Epithelial cell of esophagus (primary cell): ENCODE results near the gene ITFG1.
A peak's percentile ranks its signal among the peaks of the same experiment; 100 is the strongest.

ENCODE experiments used
- DNase-seq: peaks from one replicate; pipeline ENCODE4 v3.0.0; 2010; ENCODE audit warnings: low read depth
- H3K4me3 ChIP-seq: 2 replicates; pipeline ENCODE4 v1.5.1; 2011; ENCODE audit warnings: mild to moderate bottlenecking, low read length, control low read depth
- TF ChIP-seq, protein P1 (sequence below): IDR thresholded peaks from 2 replicates; pipeline ENCODE4 v1.5.1; 2011; ENCODE audit warnings: low read depth, mild to moderate bottlenecking, low read length, control low read depth, inconsistent platforms; ENCODE audit not compliant: insufficient read depth; ENCODE audit errors: missing control alignments

The ITFG1 gene

DNA sequence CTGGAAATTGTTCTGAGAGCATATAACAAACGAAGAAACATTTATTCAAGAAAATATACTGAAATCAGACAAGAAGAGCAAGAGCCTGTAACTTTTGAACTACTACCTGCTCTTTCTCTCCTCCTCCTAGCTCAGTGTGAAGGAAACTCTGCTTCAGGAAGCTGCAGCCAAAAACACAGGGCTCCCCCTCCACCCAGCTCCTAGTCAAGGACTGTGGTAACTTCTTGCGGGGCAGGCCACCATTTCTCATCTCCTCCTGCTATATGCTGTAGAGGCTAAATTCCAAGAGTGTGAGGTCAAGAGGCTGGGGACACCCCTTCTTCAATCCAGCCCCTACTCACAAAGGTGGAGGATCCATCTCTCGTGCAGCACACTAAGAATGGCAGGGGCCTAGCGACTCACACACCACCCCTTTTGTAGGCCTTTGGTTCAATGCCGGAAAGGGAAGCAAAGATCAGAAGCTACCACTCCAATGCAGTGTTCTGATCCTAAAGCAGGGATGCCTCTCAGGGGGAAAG lies 74.6 kb downstream of the ITFG1 start:
- TF ChIP-seq, protein P1, sequence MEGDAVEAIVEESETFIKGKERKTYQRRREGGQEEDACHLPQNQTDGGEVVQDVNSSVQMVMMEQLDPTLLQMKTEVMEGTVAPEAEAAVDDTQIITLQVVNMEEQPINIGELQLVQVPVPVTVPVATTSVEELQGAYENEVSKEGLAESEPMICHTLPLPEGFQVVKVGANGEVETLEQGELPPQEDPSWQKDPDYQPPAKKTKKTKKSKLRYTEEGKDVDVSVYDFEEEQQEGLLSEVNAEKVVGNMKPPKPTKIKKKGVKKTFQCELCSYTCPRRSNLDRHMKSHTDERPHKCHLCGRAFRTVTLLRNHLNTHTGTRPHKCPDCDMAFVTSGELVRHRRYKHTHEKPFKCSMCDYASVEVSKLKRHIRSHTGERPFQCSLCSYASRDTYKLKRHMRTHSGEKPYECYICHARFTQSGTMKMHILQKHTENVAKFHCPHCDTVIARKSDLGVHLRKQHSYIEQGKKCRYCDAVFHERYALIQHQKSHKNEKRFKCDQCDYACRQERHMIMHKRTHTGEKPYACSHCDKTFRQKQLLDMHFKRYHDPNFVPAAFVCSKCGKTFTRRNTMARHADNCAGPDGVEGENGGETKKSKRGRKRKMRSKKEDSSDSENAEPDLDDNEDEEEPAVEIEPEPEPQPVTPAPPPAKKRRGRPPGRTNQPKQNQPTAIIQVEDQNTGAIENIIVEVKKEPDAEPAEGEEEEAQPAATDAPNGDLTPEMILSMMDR = no peak
- no peak overlapping the region for H3K4me3 ChIP-seq
- DNase-seq = no peak

DNA sequence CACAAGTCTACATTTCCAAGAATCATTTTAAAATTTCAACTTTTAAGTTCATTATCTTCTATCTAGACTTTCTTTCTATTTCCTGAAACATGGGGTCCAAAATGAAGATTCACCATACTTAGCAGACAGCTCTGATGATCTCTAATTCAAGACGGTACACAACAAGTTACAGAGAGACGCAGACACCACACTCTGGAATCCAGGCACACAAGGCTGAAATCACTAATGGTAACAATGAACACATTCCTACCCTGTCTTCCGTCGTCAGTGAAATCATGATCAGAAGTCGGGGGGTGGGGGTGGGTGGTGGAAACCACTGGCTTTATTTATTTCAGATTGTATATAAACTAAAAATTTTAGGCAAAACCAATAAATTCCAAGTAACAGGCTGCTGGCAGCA lies 78.5 kb downstream of the ITFG1 start:
- no peak overlapping the region for H3K4me3 ChIP-seq
- no peak for DNase-seq
- TF ChIP-seq, protein P1 = no peak

- TF ChIP-seq, protein P1 = no peak
- peak; percentile 60 for DNase-seq
- no peak overlapping the region for H3K4me3 ChIP-seq
Measured at GRCh38 chr16:47377154-47377553, 83.7 kb downstream of the ITFG1 start.

- DNase-seq = no peak
- TF ChIP-seq, protein P1 = no peak
Measured at GRCh38 chr16:47375423-47375822, 85.4 kb downstream of the ITFG1 start.

DNA sequence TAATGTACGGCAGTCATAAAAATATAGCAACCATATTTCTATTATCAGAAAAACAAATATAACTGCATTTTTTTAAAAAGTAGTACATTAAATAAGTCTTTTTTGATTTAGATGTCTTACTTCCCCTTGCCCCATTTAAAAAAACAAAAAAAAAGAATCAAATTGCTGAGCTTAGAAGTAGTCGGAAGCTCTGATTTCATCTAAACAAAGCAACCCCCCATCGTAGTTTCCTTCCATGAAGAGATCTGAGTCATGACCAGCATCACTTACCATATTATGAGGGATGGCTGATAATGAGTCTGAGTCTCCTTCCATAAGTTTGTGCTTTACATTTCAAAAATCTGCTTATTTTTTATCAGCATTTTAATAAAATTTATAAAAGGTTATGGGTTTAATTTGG lies 86.2 kb downstream of the ITFG1 start:
- TF ChIP-seq, protein P1 = no peak
- no peak overlapping the region for H3K4me3 ChIP-seq
- no peak for DNase-seq

More at GRCh38 chr16:47375423-47375822, 85.4 kb downstream of the ITFG1 start:
- H3K4me3 ChIP-seq = no peak overlapping the region

GRCh38 chr16:47371271-47372014 lies 89.4 kb downstream of the ITFG1 start:
- no peak overlapping the region for H3K4me3 ChIP-seq
- no peak for DNase-seq
- TF ChIP-seq, protein P1 = no peak

GRCh38 chr16:47370536-47370935 lies 90.3 kb downstream of the ITFG1 start:
- TF ChIP-seq, protein P1 = no peak
- DNase-seq = no peak

More at GRCh38 chr16:47370536-47370935, 90.3 kb downstream of the ITFG1 start:
- H3K4me3 ChIP-seq = no peak overlapping the region
